Activated CD8-positive, alpha-beta T cell treated with anti-CD3 and anti-CD28 coated beads for 36 hours (primary cell): ENCODE results near the gene RASL10B. TPM values are rescaled to one million over a fixed set of nuclear protein-coding genes. Genes with fewer than 3 reads are reported as not detected.
A peak's percentile ranks its signal among the peaks of the same experiment; 100 is the strongest.

ENCODE experiments used
- ATAC-seq: fragments of 200-7000 bp; cut with Tn5 transposase; one replicate; pipeline ENCODE4 v1.10.0; 2021; ENCODE audit warnings: mild to moderate bottlenecking, moderate library complexity
- CTCF ChIA-PET: fragments of 350-600 bp; sonication (Branson Sonifier 250); formaldehyde crosslinking; loops from one replicate; lab custom pipeline; 2021; ENCODE audit warnings: antibody characterized with exemption; lab: Charles Lee
- POLR2A ChIA-PET: fragments of 350-600 bp; sonication (Branson Sonifier 250); formaldehyde crosslinking; loops from one replicate; lab custom pipeline; 2021; ENCODE audit warnings: antibody characterized with exemption; lab: Charles Lee
- DNase-seq: peaks from one replicate; pipeline ENCODE4 v3.0.0-alpha.2; 2020
- H3K27ac Mint-ChIP-seq: one replicate; pipeline ENCODE4 v1.8.0; 2021; ENCODE audit warnings: mild to moderate bottlenecking, mixed read lengths
- H3K27me3 Mint-ChIP-seq: one replicate; pipeline ENCODE4 v1.8.0; 2021; ENCODE audit warnings: mixed read lengths
- H3K36me3 Mint-ChIP-seq: one replicate; pipeline ENCODE4 v1.8.0; 2021; ENCODE audit warnings: low read depth, mixed read lengths
- H3K4me1 Mint-ChIP-seq: one replicate; pipeline ENCODE4 v1.8.0; 2021; ENCODE audit warnings: low read depth, mixed read lengths
- H3K4me3 Mint-ChIP-seq: one replicate; pipeline ENCODE4 v1.8.0; 2021; ENCODE audit warnings: mild to moderate bottlenecking, moderate library complexity, mixed read lengths
- H3K9me3 Mint-ChIP-seq: one replicate; pipeline ENCODE4 v1.8.0; 2021; ENCODE audit warnings: mixed read lengths
- CTCF ChIP-seq: fragments of 200-600 bp; IDR thresholded peaks from one replicate; pipeline ENCODE4 v1.8.0; 2022; ENCODE audit warnings: antibody characterized with exemption, mild to moderate bottlenecking
- intact Hi-C: fragments of 100-400 bp; cut with micrococcal nuclease; formaldehyde crosslinking; loops from one replicate; pipeline ENCODE4 v1.10.0; 2022
- total RNA-seq, 2 experiments: library from RNA; stranded (reverse); gene quantifications; one replicate each; pipeline ENCODE4 v1.2.3, GENCODE V29; 2021

Gene RASL10B
- total RNA-seq, 2 experiments from 2014 or later: 1.9 to 2.3 TPM

- Mint-ChIP-seq H3K4me3 (no peak overlapping the region), H3K9me3 (no peaks in the 10 kb centered on the region), H3K4me1 (peaks cover 10% of the 10 kb centered on the region), H3K27ac (no peak overlapping the region), H3K27me3 (no peaks in the 10 kb centered on the region), H3K36me3 (no peaks in the 10 kb centered on the region)
- ChIA-PET POLR2A (interaction anchor here (1.3 to 3.4 kb wide), 2 partner anchors 42 kb away, joined by 8 to 38 read pairs; partner anchors contain the start of gene TAF15), CTCF (interaction anchor here (1.2 to 10.2 kb wide), 9 partner anchors 11 to 153 kb away, joined by 3 to 292 read pairs (median 7); partner anchors contain the start of gene TAF15)
- intact Hi-C loops: no loop called here
- no peak for DNase-seq
- no peak for ATAC-seq
- TF ChIP-seq CTCF: no peak
Observed at GRCh38 chr17:35766489-35766877, 35.0 kb downstream of the RASL10B start.

- POLR2A ChIA-PET: interaction anchor here (1.3 to 1.4 kb wide), 2 partner anchors 42 to 50 kb away, joined by 3 to 8 read pairs; partner anchors contain the start of gene TAF15
- intact Hi-C loops: no loop called here
- ATAC-seq: no peak
- peak; percentile 36 for TF ChIP-seq CTCF
- peak; percentile 44 for DNase-seq
- Mint-ChIP-seq H3K27me3 (no peaks in the 10 kb centered on the region), H3K27ac (no peak overlapping the region), H3K36me3 (no peaks in the 10 kb centered on the region), H3K9me3 (no peaks in the 10 kb centered on the region), H3K4me1 (peaks cover 10% of the 10 kb centered on the region), H3K4me3 (no peak overlapping the region)
- CTCF ChIA-PET: interaction anchor here (1.2 to 10.2 kb wide), 9 partner anchors 12 to 153 kb away, joined by 3 to 292 read pairs (median 7); partner anchors contain the start of gene TAF15
Observed at GRCh38 chr17:35766903-35767510, 35.6 kb downstream of the RASL10B start.

GRCh38 chr17:35768797-35769196 is 37.4 kb downstream of the RASL10B start:
- no peak overlapping the region for H3K4me3 Mint-ChIP-seq
- ATAC-seq: no peak
- no peak for TF ChIP-seq CTCF
- H3K9me3 Mint-ChIP-seq: no peaks in the 10 kb centered on the region
- no peak for DNase-seq
- ChIA-PET CTCF (interaction anchor here (1.5 to 10.2 kb wide), 4 partner anchors 20 to 38 kb away, joined by 3 to 292 read pairs (median 44); partner anchors contain the start of gene TAF15), POLR2A (interaction anchor here (1.2 to 1.4 kb wide), 2 partner anchors 40 to 48 kb away, joined by 3 to 7 read pairs; partner anchors contain the start of gene TAF15)
- intact Hi-C loops: no loop called here
- no peak overlapping the region for H3K27ac Mint-ChIP-seq
- H3K36me3 Mint-ChIP-seq: no peaks in the 10 kb centered on the region
- peaks cover 10% of the 10 kb centered on the region for H3K4me1 Mint-ChIP-seq
- peaks cover 1% of the 10 kb centered on the region for H3K27me3 Mint-ChIP-seq

GRCh38 chr17:35769895-35770486 is 38.6 kb downstream of the RASL10B start:
- ATAC-seq: no peak
- no peaks in the 10 kb centered on the region for H3K9me3 Mint-ChIP-seq
- H3K4me3 Mint-ChIP-seq: no peak overlapping the region
- no peak overlapping the region for H3K27ac Mint-ChIP-seq
- intact Hi-C loops: no loop called here
- POLR2A ChIA-PET: no interaction called here
- H3K36me3 Mint-ChIP-seq: no peaks in the 10 kb centered on the region
- H3K4me1 Mint-ChIP-seq: peaks cover 3% of the 10 kb centered on the region
- TF ChIP-seq CTCF: peak; percentile 37
- CTCF ChIA-PET: interaction anchor here (1.1 to 10.2 kb wide), 4 partner anchors 10 to 37 kb away, joined by 4 to 292 read pairs (median 7); partner anchors contain the start of gene TAF15
- no peak for DNase-seq
- H3K27me3 Mint-ChIP-seq: peaks cover 3% of the 10 kb centered on the region
